ENCODE data around the gene POLR2H. TPM values are rescaled to one million over a fixed set of nuclear protein-coding genes. Genes with fewer than 3 reads are reported as not detected.
A peak's percentile ranks its signal among the peaks of the same experiment; 100 is the strongest.

The POLR2H gene
- total RNA-seq, 1 experiment from 2014 or later: 133 TPM

DNA sequence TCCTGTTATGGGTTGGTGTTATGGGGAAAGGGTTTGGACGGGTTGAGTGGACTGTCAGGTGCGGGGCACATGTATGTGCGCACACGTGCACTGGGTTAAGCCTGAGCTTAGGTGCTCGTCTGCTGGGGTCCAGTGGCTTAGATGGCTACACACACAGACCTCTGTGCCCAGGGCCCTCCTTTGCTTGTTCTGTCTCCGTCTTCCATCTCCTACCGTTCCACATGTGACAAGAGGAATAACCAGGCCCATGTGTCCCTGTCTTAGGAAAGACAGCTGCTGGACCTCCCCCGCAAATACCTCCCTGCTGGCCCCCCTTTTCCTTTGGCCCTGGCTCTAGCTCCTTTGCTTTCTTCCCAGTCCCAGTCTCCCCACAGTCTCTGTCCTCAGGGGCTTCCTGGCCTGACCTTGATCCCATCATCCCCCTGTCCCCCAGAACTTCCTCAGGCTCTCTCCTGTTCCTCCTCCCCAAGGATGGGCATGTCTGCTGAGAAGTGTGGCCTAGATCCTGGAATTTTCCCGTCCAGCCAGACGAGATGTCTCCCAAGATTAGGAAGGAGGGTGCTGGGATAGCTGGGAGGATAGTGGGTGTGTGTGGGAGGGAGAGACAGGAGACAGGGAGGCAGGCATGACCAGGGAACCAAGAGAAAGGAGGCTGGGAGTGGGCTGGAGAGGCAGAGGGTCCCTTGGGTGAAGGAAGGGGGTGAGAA is 17.3 kb downstream of the POLR2H start (continued):
- no peak for TF ChIP-seq ATF3 (CRISPR knock-in tag; conservative IDR thresholded peaks at IDR 0.05)
- TF ChIP-seq ZBTB21 (CRISPR knock-in tag; IDR thresholded peaks at IDR 0.05; ENCODE audit: borderline replicate concordance): no peak
- TF ChIP-seq CREM (CRISPR knock-in tag; IDR thresholded peaks at IDR 0.05): no peak
- no peak for TF ChIP-seq JAZF1 (CRISPR knock-in tag; IDR thresholded peaks at IDR 0.05)

GRCh38 chr3:184379358-184380184 is 18.1 kb downstream of the POLR2H start, which contains the start of gene CHRD:
Gene CHRD (plus strand): TSS chr3:184380054. CDS start chr3:184380319, 265 bp downstream.
- POLR2A ChIA-PET: no interaction called here

More at GRCh38 chr3:184379358-184380184, 18.1 kb downstream of the POLR2H start, which contains the start of gene CHRD:
- Mint-ChIP-seq H3K9me3 (no peaks in the 10 kb centered on the region), H3K27me3 (ENCODE audit: low read depth) (peaks cover 61% of the 10 kb centered on the region), H3K27ac (no peak within 1 kb of the TSS), H3K36me3 (no peaks in the 10 kb centered on the region), H3K4me1 (peaks cover 45% of the 10 kb centered on the region), H3K4me3 (peak within 1 kb of the TSS; percentile 72)
- CTCF ChIA-PET: interaction anchor here (1.7 to 5.2 kb wide), 3 partner anchors 7 to 162 kb away, joined by 4 to 33 read pairs (median 27); no protein-coding TSS in a partner anchor
- TF ChIP-seq FOXK1 (CRISPR knock-in tag; IDR thresholded peaks at IDR 0.05) (no peak), ZNF263 (CRISPR knock-in tag; IDR thresholded peaks at IDR 0.05; ENCODE audit: low read depth) (no peak), SMAD3 (CRISPR knock-in tag; IDR thresholded peaks at IDR 0.05; ENCODE audit: borderline replicate concordance) (no peak), USF2 (CRISPR knock-in tag; IDR thresholded peaks at IDR 0.05) (no peak), CREM (CRISPR knock-in tag; IDR thresholded peaks at IDR 0.05) (no peak), NFE2L1 (CRISPR knock-in tag; IDR thresholded peaks at IDR 0.05) (no peak), EMX1 (CRISPR knock-in tag; IDR thresholded peaks at IDR 0.05) (no peak), PRDM15 (CRISPR knock-in tag; IDR thresholded peaks at IDR 0.05) (no peak), MYBL2 (CRISPR knock-in tag; IDR thresholded peaks at IDR 0.05) (no peak), ZNF396 (CRISPR knock-in tag; IDR thresholded peaks at IDR 0.05; ENCODE audit: borderline replicate concordance) (no peak)
- TF ChIP-seq, protein P1, sequence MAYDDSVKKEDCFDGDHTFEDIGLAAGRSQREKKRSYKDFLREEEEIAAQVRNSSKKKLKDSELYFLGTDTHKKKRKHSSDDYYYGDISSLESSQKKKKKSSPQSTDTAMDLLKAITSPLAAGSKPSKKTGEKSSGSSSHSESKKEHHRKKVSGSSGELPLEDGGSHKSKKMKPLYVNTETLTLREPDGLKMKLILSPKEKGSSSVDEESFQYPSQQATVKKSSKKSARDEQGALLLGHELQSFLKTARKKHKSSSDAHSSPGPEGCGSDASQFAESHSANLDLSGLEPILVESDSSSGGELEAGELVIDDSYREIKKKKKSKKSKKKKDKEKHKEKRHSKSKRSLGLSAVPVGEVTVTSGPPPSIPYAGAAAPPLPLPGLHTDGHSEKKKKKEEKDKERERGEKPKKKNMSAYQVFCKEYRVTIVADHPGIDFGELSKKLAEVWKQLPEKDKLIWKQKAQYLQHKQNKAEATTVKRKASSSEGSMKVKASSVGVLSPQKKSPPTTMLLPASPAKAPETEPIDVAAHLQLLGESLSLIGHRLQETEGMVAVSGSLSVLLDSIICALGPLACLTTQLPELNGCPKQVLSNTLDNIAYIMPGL (CRISPR knock-in tag; IDR thresholded peaks at IDR 0.05): no peak
- TF ChIP-seq, protein P2, sequence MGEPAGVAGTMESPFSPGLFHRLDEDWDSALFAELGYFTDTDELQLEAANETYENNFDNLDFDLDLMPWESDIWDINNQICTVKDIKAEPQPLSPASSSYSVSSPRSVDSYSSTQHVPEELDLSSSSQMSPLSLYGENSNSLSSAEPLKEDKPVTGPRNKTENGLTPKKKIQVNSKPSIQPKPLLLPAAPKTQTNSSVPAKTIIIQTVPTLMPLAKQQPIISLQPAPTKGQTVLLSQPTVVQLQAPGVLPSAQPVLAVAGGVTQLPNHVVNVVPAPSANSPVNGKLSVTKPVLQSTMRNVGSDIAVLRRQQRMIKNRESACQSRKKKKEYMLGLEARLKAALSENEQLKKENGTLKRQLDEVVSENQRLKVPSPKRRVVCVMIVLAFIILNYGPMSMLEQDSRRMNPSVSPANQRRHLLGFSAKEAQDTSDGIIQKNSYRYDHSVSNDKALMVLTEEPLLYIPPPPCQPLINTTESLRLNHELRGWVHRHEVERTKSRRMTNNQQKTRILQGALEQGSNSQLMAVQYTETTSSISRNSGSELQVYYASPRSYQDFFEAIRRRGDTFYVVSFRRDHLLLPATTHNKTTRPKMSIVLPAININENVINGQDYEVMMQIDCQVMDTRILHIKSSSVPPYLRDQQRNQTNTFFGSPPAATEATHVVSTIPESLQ (CRISPR knock-in tag; IDR thresholded peaks at IDR 0.05): no peak
- TF ChIP-seq, protein P3, sequence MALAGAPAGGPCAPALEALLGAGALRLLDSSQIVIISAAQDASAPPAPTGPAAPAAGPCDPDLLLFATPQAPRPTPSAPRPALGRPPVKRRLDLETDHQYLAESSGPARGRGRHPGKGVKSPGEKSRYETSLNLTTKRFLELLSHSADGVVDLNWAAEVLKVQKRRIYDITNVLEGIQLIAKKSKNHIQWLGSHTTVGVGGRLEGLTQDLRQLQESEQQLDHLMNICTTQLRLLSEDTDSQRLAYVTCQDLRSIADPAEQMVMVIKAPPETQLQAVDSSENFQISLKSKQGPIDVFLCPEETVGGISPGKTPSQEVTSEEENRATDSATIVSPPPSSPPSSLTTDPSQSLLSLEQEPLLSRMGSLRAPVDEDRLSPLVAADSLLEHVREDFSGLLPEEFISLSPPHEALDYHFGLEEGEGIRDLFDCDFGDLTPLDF (CRISPR knock-in tag; IDR thresholded peaks at IDR 0.05): no peak
- DNase-seq (ENCODE audit: low spot score) (no peak), ATAC-seq (no peak)

All from WTC11 (cell line).